Measurements from ENCODE around the gene DNASE1. TPM values are rescaled to one million over a fixed set of nuclear protein-coding genes. Genes with fewer than 3 reads are reported as not detected.

DNASE1 gene
- total RNA-seq, 1 donor from 2014 or later: 49.3 TPM

DNA sequence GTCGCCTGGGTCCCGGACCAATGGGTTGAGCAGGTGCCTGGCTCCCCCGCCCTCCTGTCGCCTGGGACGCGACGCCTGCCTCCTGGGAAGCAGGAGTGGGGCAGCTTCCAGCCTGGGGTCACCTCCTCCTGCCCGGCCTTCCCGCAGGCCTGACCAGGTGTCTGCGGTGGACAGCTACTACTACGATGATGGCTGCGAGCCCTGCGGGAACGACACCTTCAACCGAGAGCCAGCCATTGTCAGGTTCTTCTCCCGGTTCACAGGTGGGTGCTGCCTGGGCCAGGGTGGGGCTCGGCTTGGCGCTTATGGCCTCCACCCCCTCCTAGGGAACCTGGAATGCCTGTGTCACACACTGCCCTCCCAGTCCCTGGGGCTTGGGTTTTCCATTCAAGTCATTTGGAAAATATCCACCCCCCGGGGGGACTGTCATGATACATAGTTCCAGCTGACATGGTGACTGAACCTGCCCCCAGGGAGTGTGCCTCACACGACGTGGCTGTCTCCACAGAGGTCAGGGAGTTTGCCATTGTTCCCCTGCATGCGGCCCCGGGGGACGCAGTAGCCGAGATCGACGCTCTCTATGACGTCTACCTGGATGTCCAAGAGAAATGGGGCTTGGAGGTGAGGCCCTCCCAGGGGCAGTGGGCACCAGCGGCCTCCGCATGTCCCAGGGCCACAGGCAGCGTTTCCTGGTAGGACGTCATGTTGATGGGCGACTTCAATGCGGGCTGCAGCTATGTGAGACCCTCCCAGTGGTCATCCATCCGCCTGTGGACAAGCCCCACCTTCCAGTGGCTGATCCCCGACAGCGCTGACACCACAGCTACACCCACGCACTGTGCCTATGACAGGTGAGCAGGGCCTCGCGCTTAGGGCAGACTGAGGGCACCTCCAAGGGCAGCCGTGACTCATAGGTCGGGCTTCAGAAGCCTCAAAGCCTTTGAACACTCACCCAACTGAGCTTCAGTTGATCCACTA is 2.3 kb downstream of the DNASE1 start:
- no peaks in the 10 kb centered on the region for H3K9me3 Mint-ChIP-seq (ENCODE audit: low read depth)
- H3K36me3 Mint-ChIP-seq (ENCODE audit: insufficient read depth): peaks cover 26% of the 10 kb centered on the region
- no peaks in the 10 kb centered on the region for H3K27me3 Mint-ChIP-seq
- H3K27ac Mint-ChIP-seq: peak overlapping the region; percentile 83
- H3K4me3 Mint-ChIP-seq (ENCODE audit: low read depth): no peak overlapping the region
- TF ChIP-seq, protein P1, sequence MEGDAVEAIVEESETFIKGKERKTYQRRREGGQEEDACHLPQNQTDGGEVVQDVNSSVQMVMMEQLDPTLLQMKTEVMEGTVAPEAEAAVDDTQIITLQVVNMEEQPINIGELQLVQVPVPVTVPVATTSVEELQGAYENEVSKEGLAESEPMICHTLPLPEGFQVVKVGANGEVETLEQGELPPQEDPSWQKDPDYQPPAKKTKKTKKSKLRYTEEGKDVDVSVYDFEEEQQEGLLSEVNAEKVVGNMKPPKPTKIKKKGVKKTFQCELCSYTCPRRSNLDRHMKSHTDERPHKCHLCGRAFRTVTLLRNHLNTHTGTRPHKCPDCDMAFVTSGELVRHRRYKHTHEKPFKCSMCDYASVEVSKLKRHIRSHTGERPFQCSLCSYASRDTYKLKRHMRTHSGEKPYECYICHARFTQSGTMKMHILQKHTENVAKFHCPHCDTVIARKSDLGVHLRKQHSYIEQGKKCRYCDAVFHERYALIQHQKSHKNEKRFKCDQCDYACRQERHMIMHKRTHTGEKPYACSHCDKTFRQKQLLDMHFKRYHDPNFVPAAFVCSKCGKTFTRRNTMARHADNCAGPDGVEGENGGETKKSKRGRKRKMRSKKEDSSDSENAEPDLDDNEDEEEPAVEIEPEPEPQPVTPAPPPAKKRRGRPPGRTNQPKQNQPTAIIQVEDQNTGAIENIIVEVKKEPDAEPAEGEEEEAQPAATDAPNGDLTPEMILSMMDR (IDR thresholded peaks at IDR 0.05; ENCODE audit: unreplicated experiment): no peak
- no peak for DNase-seq (ENCODE audit: low spot score, unreplicated experiment)
- peaks cover 17% of the 10 kb centered on the region for H3K4me1 Mint-ChIP-seq (ENCODE audit: low read depth)

DNA sequence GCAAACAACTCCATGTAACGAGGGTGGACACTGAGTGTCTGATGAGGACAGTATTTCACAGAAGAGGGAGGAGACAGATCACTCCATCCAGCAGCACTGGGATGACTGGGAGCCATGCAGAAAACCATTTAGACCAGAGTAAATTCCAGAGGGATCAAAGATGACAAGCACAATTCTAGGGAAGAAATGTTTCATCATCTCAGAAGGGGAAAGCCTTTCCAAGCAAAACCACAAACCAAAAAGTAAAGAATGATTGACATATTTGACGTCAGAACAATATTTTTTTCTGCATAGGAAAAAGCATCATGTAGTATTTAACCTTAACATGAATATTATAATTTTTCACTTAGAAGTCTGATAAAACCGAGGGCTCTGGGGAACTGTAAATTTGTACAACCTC is 4.8 kb downstream of the DNASE1 start:
- TF ChIP-seq, protein P1 (IDR thresholded peaks at IDR 0.05; ENCODE audit: unreplicated experiment): no peak
- Mint-ChIP-seq H3K27me3 (no peaks in the 10 kb centered on the region), H3K4me1 (ENCODE audit: low read depth) (peaks cover 15% of the 10 kb centered on the region), H3K36me3 (ENCODE audit: insufficient read depth) (peaks cover 28% of the 10 kb centered on the region), H3K9me3 (ENCODE audit: low read depth) (no peaks in the 10 kb centered on the region), H3K27ac (no peak overlapping the region), H3K4me3 (ENCODE audit: low read depth) (no peak overlapping the region)
- no peak for DNase-seq (ENCODE audit: low spot score, unreplicated experiment)

- Mint-ChIP-seq H3K9me3 (ENCODE audit: low read depth) (no peaks in the 10 kb centered on the region), H3K4me1 (ENCODE audit: low read depth) (peaks cover 2% of the 10 kb centered on the region), H3K27ac (peak overlapping the region; percentile 92), H3K27me3 (no peaks in the 10 kb centered on the region), H3K4me3 (ENCODE audit: low read depth) (no peak overlapping the region), H3K36me3 (ENCODE audit: insufficient read depth) (peaks cover 33% of the 10 kb centered on the region)
- TF ChIP-seq, protein P1 (IDR thresholded peaks at IDR 0.05; ENCODE audit: unreplicated experiment): no peak
- no peak for DNase-seq (ENCODE audit: low spot score, unreplicated experiment)
Observed at GRCh38 chr16:3661311-3661710, 6.8 kb downstream of the DNASE1 start.

- Mint-ChIP-seq H3K4me1 (ENCODE audit: low read depth) (peaks cover under 1% of the 10 kb centered on the region), H3K36me3 (ENCODE audit: insufficient read depth) (peaks cover 33% of the 10 kb centered on the region), H3K9me3 (ENCODE audit: low read depth) (no peaks in the 10 kb centered on the region), H3K4me3 (ENCODE audit: low read depth) (no peak overlapping the region), H3K27me3 (no peaks in the 10 kb centered on the region), H3K27ac (no peak overlapping the region)
- TF ChIP-seq, protein P1 (IDR thresholded peaks at IDR 0.05; ENCODE audit: unreplicated experiment): no peak
- DNase-seq (ENCODE audit: low spot score, unreplicated experiment): no peak
Observed at GRCh38 chr16:3661922-3662321, 7.4 kb downstream of the DNASE1 start.

DNA sequence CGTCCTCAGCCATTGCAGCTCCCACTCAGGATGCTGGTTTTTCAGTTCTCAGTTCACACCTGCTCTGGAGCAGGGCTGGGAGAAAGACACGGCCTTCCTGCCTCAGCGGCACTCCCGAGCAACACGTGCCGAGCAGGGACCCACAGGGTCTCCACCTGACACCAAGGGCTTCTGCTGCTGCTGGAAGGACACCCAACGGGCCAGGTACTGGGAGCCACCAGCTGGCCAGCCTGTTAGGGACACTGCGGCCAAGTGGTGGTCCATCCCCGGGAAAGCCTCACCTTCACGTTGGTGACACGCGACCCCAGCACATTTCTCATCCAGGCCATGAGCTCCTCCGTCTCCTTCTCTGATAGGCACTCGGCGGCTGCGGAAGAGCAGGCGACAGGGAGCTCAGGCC is 8.1 kb downstream of the DNASE1 start:
- H3K27ac Mint-ChIP-seq: no peak overlapping the region
- H3K36me3 Mint-ChIP-seq (ENCODE audit: insufficient read depth): peaks cover 30% of the 10 kb centered on the region
- H3K9me3 Mint-ChIP-seq (ENCODE audit: low read depth): no peaks in the 10 kb centered on the region
- no peaks in the 10 kb centered on the region for H3K4me1 Mint-ChIP-seq (ENCODE audit: low read depth)
- TF ChIP-seq, protein P1 (IDR thresholded peaks at IDR 0.05; ENCODE audit: unreplicated experiment): no peak
- DNase-seq (ENCODE audit: low spot score, unreplicated experiment): no peak
- H3K4me3 Mint-ChIP-seq (ENCODE audit: low read depth): no peak overlapping the region
- no peaks in the 10 kb centered on the region for H3K27me3 Mint-ChIP-seq

Measured in progenitor cell of endocrine pancreas (in vitro differentiated cells).